Right renal cortex interstitium (tissue), 3 donors: ENCODE measurements around the gene RGMA. TPM values are rescaled to one million over a fixed set of nuclear protein-coding genes. Genes with fewer than 3 reads are reported as not detected.
"Not testable (repeated sequence)": the region's sequence is repeated elsewhere in the genome, so short reads cannot be mapped to it uniquely, and the experiment has no call there.

Experiments
- DNase-seq, 3 donors: peaks; one replicate each; pipeline ENCODE4 v3.0.0-alpha.2; 2013; ENCODE audit warnings: low read depth in 3 of 3, low spot score in 2 of 3
- polyA plus RNA-seq, 3 donors: library from polyadenylated mRNA; unstranded; fragments of 120-200 nt; gene quantifications; one replicate each; pipeline ENCODE4 v1.2.1, GENCODE V29; 2013; ENCODE audit not compliant: insufficient read length in 3 of 3

Gene RGMA
- polyA plus RNA-seq, 3 donors, result 6.4 to 8.1 (median 7.7) TPM

DNA sequence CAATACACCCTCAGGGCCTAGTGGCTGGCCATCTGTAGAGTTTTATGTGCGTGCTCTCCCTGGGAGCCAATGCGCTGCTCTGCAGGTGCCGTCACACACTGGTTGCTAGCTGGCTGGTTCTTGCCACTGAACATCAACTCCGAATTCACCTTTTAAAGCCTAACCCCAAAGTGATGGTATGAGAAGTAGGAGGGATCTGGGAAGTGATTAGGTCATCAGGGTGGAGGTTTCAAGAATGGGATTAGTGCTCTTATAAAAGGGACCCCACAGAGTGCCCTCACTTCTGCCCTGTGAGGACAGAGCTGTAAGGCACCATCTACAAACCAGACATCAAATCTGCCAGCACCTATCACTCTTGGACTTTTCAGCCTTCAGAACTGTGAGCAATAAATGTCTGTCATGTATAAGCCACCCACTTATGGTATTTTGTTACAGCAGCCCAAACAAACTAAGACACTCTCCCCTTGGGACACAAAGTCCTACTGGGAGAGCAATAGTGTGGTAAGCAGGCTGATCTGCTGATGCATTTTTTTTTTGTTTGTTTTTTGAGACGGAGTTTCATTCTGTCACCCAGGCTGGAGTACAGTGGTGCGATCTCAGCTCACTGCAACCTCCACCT, 20.3 kb downstream of the RGMA start:
- DNase-seq, result no peak

- no peak for DNase-seq
Measured at GRCh38 chr15:93067649-93068085, 21.3 kb downstream of the RGMA start.

GRCh38 chr15:93066834-93067648, 22.0 kb downstream of the RGMA start:
- DNase-seq, result no peak

- DNase-seq, result no peak
Measured at GRCh38 chr15:93066224-93066681, 22.8 kb downstream of the RGMA start.

DNA sequence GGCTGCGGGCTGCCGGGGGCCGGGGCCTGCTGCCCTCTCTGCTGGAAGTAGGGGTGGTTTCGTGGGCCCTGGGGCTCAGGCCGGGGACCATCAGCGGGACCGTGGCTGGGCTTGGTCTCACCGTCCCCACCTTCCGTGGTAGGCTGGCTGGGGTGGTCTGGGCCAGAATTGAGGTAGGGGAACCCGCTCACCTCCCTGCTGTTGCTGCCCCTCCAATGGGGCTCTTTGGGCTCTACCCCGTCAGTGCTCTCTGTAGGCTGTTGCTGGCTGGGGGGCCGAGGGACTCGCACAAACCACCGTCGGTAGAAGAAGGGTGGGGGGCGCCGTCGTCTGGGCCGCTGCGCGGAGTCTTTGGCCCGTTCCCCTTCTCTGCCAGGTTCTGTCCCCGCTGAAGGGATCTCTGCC, 23.4 kb downstream of the RGMA start:
- DNase-seq, result no peak

- DNase-seq, result no peak
Measured at GRCh38 chr15:93063796-93064690, 25.0 kb downstream of the RGMA start.

GRCh38 chr15:93063262-93063671, 25.7 kb downstream of the RGMA start:
- DNase-seq, result no peak

DNA sequence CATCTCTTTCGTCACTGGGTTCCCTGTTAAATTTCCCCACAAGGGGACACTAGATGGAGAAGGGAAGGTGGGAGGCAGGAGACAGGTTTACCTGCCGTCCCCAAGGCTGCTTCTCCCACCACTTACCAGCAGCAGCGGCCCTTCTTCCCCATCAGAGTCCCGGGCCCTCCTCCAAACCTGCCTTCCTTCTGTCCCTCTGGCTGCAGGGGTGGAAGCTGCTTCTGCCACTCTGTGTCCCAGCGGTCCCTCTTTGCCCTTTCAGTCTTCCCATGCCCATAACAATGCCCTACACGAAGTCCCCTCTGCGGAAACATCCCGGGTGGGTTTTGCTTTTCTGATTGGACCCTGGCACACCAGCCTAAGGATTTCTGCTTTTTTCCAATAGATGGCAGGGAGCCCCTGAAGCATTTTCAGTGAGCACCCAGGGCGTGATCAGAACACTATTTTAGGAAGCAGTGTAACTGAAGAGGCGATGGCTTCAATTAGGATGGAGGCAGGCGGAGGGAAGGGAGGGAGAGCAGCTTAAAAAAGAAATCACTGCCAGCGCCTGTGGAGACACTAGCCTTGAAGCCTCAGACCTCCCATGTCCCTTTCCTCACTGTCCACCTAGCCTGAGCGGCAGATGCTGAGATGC, 26.3 kb downstream of the RGMA start:
- DNase-seq, result not testable (repeated sequence)

- DNase-seq, result no peak
Measured at GRCh38 chr15:93060336-93061248, 28.4 kb downstream of the RGMA start.

GRCh38 chr15:93059442-93059841, 29.6 kb downstream of the RGMA start:
- DNase-seq, result no peak

DNA sequence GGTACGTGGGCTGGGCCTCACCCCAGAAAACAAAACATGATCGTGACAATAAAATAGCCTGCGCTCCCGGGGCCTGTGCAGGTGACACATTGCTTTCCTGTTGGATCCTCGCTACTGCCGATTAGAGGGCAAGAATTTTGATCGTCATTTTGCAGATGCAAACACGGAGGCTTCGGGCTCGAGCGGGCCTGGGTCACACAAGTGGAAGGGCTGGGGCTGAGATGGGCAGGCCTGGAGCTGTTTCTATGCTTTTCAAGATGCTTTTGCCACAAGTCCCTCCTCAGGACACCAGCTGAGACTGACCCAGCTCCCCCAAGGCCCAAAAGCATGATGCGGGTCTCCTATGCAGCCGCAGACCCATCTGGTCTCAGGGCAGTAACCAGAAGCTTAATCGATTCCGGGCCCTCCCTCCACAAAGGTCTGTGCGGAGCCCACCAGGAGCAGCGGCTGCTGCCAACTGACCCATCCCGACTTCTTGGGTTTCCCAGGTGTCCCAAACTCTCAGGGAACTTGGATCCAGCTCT, 30.0 kb downstream of the RGMA start:
- no peak for DNase-seq

GRCh38 chr15:93058128-93058527, 30.9 kb downstream of the RGMA start:
- DNase-seq, result no peak

DNA sequence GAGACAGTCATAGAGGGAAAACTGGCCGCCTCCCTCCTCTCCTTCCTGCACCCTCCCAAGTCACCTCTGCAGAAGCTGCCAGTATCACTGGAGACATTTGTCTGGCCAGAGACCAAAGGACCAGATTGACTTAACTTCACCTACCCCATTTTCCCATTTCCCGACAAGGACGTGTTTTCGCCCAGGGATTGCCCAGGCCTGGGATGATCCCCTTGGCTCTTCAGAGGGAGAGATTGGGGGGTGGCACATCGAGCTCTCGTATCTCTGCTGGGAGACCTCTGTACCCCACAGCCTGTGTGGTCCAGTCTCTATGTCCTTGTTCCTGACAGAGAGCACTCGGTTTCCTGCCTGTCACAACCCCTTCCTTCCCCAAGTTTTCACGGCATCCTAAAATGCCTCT, 31.4 kb downstream of the RGMA start:
- no peak for DNase-seq

GRCh38 chr15:93056836-93057235, 32.2 kb downstream of the RGMA start:
- DNase-seq, result no peak

DNA sequence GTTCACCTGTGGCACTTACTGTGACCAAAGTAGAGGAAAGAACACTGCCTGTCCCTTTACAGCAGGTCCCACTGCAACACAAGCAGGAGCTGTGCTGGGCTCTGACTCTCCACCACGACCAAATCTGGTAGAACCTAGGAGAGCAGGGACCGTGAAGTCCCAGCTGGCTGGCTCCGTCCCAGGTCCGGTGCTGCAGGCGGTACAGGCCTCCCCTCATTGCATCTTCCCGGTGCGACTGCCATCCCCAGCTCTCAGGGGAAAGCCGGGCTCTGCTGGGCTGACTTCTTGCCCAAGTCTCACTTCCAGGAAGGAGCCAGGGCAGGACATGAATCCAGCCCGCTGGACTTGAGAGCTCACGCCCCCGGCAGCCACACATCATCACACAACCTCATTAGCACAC, 33.8 kb downstream of the RGMA start:
- no peak for DNase-seq

DNA sequence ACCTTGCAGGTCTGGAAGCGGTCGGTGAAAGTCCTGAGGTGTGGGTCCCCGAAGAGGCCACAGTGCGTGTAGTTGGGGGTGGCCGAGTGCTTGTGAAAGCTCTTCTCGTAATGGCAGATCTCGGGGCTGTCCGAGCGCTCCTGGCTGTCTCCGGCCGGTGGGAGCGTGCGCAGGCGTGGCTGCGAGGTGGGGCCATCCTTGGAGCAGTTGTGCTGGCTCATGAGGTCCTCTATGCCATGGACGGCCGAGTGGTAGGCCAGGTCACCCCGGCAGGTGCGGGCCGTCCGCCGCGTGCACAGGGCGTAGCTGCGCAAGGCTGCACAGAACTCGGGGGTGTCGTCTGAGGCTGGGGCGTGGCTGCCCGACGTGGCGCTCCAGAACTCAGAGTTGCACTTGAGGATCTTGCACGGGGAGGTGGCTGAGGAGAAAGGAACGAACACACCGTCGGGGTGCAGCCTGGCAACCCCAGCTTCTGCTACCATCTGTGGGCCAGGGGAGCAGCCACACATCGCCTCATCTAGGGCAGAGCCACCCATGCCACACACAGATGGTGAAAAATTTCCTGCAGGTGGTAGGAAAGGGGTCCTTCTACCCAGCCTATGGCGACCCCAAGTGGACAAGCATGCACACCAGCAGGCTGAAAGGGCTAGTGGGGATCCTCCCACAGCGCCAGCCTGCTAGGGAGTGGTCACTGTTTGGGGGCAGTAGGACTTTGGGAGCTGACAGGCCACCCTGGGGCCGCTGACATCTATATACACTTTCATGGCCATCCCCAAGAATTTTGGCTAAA, 36.7 kb downstream of the RGMA start:
- no peak for DNase-seq

- no peak for DNase-seq
Measured at GRCh38 chr15:93051236-93052089, 37.5 kb downstream of the RGMA start.

- DNase-seq, result no peak
Measured at GRCh38 chr15:93050648-93051047, 38.4 kb downstream of the RGMA start.
